ENCODE results near the gene YAP1. TPM values are rescaled to one million over a fixed set of nuclear protein-coding genes. Genes with fewer than 3 reads are reported as not detected.
A peak's percentile ranks its signal among the peaks of the same experiment; 100 is the strongest.

Gene YAP1
- total and polyA plus RNA-seq, 8 donors = 22.0 to 400 (median 64.4) TPM

DNA sequence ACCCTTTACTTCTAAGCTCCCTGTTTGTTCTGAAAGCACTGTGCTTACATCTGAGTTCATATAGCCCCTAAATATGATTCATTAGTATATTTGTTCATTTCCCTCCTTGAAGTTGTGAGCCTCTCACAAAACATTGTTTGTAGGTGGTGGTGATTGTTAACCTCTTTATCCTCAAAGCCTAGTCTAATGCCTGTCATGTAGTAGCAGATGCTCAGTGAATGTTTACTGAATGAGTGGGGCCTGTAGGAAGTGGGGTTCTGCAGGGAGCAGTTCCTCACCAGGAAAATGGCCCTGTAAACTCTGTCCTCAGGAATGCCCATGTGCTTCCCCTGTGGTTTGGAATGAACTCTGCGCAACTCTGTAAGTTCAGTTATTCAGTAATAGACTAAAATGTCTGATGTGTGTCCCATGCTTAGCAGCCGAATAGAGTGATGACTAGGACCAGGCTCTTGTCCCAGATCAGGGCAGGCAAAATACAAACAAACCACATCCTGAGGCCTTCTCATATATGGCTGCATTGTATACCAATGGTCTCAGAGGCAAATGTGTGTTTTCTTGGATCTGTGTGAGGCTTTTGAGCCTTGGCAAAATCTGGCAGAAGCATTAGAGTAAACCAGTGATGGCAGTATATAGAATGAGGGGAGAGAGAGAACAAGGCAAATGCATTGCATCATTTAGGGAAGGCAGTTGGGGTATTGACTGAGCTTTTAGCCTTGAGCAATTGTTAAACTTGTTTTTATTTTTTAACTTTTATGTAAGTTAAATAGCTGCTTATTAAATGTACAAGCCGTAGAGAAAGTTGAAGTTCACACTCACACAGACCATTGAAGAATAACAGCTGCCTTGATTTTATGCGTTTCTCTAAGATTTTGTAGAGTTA lies 115.7 kb downstream of the YAP1 start:
- WGBS, 5 donors = 55 to 60% (median 60%) methylated on average over 4 of the region's 4 CpGs
- H3K27ac ChIP-seq = peak overlapping the region in 4 of 5 donors; percentile 40 to 71 (median 52)
- H3K36me3 ChIP-seq = peaks cover 6 to 42% (median 35%) of the 10 kb centered on the region in 4 donors

DNA sequence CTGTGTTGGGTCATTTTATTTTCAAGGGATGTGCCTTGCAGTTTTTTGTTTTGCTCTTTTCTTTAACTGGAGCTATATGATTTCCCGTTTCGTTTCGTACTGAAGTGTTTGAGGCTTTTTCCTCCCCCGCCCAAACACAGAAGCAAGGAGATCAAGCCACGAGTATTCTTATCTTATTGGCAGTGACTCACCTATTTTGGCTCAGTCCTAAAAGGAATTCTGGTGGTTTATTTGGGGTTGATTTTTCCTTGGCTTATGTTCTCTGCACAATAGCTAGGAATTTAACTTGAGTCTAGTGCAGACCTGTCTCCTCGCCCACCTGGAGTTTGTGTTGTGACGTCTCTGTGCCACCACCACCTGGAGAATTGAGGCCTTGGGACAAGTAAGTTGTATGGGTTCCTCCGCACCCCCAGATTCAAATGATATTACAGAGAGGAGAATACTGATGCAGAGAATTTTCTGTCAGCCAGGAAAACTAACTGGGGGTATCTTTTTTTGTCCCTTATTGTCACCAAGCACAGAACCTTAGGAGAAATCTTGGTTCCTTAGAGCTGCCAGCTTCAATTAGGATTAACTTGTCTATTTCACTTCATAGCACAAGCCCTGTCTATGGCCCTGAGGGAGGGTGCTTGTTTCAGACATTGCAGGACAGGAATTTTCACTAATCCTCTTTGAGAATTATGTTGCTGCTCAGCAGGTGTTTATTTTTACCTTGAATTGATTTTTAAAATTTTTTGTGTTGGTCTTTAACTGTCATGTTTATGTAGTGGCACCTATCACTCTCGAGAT lies 116.6 kb downstream of the YAP1 start:
- 40 to 48% (median 45%) methylated on average over 9 of the region's 9 CpGs for WGBS, 5 donors
- intact Hi-C loops (cut with DNase I; ENCODE audit: low total_unique reads) = no loop called here
- Histone ChIP-seq H3K4me3 (no peak overlapping the region), H3K27ac (peak overlapping the region in 4 of 5 donors; percentile 40 to 71 (median 52)), H3K27me3 (no peaks in the 10 kb centered on the region), H3K36me3 (peaks cover 6 to 42% (median 35%) of the 10 kb centered on the region in 4 donors), H3K9me3 (no peaks in the 10 kb centered on the region), H3K4me1 (peaks cover 16 to 61% (median 39%) of the 10 kb centered on the region in 4 donors)
- peak in 1 of 2 donors; percentile 38 for DNase-seq
- peak in 2 of 3 donors; percentile 37 to 53 for TF ChIP-seq POLR2AphosphoS5 (IDR thresholded peaks at IDR 0.05)
- TF ChIP-seq CTCF (IDR thresholded peaks at IDR 0.05) = no peak
- no peak for TF ChIP-seq EP300 (IDR thresholded peaks at IDR 0.05)

More for the DNA sequence above, 115.7 kb downstream of the YAP1 start:
- no peak for DNase-seq
- no peaks in the 10 kb centered on the region for H3K27me3 ChIP-seq
- H3K9me3 ChIP-seq = no peaks in the 10 kb centered on the region
- TF ChIP-seq POLR2AphosphoS5 (IDR thresholded peaks at IDR 0.05) = no peak
- no peak for TF ChIP-seq EP300 (IDR thresholded peaks at IDR 0.05)
- TF ChIP-seq CTCF (IDR thresholded peaks at IDR 0.05) = no peak
- no peak for TF ChIP-seq POLR2A (IDR thresholded peaks at IDR 0.05)
- H3K4me3 ChIP-seq = no peak overlapping the region
- intact Hi-C loops (cut with DNase I; ENCODE audit: low total_unique reads) = no loop called here
- H3K4me1 ChIP-seq = peaks cover 16 to 59% (median 38%) of the 10 kb centered on the region in 4 donors

GRCh38 chr11:102229510-102230123 lies 119.4 kb downstream of the YAP1 start:
- Histone ChIP-seq H3K36me3 (peaks cover 0 to 39% (median 37%) of the 10 kb centered on the region in 4 donors), H3K4me3 (no peak overlapping the region), H3K4me1 (peaks cover 16 to 53% (median 39%) of the 10 kb centered on the region in 4 donors), H3K27ac (peak overlapping the region; percentile 21 to 64 (median 43)), H3K27me3 (no peaks in the 10 kb centered on the region), H3K9me3 (no peaks in the 10 kb centered on the region)
- intact Hi-C loops (cut with DNase I; ENCODE audit: low total_unique reads) = no loop called here
- WGBS, 5 donors = 21 to 40% (median 32%) methylated on average over 4 of the region's 4 CpGs
- peak; percentile 10 to 81 (median 73) for TF ChIP-seq POLR2AphosphoS5 (IDR thresholded peaks at IDR 0.05)
- TF ChIP-seq CTCF (IDR thresholded peaks at IDR 0.05) = no peak
- DNase-seq = peak; percentile 41 to 52

GRCh38 chr11:102230186-102230585 lies 119.9 kb downstream of the YAP1 start:
- H3K36me3 ChIP-seq = peaks cover 0 to 33% (median 31%) of the 10 kb centered on the region in 4 donors
- peaks cover 16 to 58% (median 38%) of the 10 kb centered on the region in 4 donors for H3K4me1 ChIP-seq
- no peak overlapping the region for H3K4me3 ChIP-seq
- H3K27ac ChIP-seq = peak overlapping the region in 3 of 5 donors; percentile 21 to 64 (median 57)
- DNase-seq = peak in 1 of 2 donors; percentile 36
- H3K9me3 ChIP-seq = no peaks in the 10 kb centered on the region
- TF ChIP-seq POLR2A (IDR thresholded peaks at IDR 0.05) (no peak), EP300 (IDR thresholded peaks at IDR 0.05) (no peak), POLR2AphosphoS5 (IDR thresholded peaks at IDR 0.05) (no peak), CTCF (IDR thresholded peaks at IDR 0.05) (no peak)
- no peaks in the 10 kb centered on the region for H3K27me3 ChIP-seq
- intact Hi-C loops (cut with DNase I; ENCODE audit: low total_unique reads) = no loop called here
